ENCODE results near the gene ADAMTS10.
"Not testable (repeated sequence)": the region's sequence is repeated elsewhere in the genome, so short reads cannot be mapped to it uniquely, and the experiment has no call there.

Gene ADAMTS10

DNA sequence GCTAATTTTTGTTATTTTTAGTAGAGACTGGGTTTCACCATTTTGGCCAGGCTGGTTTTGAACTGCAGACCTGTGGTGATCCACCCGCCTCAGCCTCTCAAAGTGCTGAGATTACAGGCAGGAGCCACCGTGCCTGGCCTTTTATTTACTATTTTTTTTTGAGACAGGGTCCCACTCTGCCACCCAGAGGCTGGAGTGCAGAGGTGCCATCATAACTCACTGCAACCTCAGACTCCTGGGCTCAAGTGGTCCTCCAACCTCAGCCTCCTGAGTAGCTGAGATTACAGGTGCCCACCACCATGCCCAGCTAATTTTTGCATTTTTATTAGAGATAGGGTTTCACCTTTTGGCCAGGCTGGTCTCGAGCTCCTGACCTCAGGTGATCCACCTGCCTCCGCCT is 12.4 kb upstream of the ADAMTS10 start:
- DNase-seq = not testable (repeated sequence)

DNA sequence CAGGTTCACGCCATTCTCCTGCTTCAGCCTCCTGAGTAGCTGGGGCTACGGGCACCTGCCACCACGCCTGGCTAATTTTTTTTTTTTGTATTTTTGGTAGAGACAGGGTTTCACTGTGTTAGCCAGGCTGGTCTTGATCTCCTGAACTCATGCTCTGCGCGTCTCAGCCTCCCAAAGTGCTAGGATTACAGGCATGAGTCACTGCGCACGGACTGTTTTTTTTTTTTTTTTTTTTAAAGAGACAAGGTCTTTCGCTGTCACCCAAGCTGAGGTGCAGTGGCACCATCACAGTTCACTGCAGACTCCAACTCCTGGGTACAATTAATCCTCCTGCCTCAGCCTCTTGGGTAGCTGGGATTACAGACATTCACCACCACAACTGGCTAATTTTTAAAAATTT is 8.2 kb upstream of the ADAMTS10 start:
- DNase-seq = no peak

DNA sequence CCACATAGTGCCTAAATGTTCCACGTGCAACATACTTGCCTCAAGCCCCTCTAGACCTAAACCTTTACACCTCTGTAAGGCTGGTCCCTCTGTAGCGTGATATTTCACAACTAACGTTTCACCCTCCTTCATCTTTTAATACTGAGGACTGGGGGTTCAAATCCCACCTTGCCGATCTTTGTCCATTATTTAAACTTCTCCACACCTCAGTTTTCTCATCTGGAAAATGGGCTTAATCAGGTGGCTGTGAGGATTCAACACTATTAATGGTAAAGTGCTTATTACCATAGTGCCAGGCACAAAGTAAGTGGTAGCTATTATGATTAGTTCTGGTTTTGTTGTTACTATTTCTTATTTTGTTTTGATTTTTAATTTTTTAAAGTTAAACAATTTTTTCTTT is 7.5 kb upstream of the ADAMTS10 start:
- DNase-seq = no peak

- DNase-seq = not testable (repeated sequence)
These were observed 6.8 kb upstream of the ADAMTS10 start for GRCh38 chr19:8617325-8617724.

DNA sequence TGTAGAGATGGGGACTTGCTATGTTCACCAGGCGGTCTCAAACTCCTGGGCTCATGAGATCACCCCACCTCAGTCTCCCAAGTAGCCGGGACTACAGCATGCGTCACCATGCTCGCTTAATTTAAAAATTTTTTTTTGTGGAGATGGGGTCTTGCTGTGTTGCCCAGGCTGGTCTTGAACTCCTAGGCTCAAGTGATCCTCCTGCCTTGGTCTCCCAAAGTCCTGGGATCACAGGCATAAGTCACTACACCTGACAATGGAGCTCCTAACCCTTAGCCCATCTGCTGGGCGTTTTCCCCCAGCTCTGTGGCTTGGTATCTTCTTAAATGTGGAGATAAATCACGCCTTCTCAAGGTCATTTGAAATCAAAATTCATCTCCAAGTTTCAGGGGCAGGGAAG is 6.3 kb upstream of the ADAMTS10 start:
- no peak for DNase-seq

DNA sequence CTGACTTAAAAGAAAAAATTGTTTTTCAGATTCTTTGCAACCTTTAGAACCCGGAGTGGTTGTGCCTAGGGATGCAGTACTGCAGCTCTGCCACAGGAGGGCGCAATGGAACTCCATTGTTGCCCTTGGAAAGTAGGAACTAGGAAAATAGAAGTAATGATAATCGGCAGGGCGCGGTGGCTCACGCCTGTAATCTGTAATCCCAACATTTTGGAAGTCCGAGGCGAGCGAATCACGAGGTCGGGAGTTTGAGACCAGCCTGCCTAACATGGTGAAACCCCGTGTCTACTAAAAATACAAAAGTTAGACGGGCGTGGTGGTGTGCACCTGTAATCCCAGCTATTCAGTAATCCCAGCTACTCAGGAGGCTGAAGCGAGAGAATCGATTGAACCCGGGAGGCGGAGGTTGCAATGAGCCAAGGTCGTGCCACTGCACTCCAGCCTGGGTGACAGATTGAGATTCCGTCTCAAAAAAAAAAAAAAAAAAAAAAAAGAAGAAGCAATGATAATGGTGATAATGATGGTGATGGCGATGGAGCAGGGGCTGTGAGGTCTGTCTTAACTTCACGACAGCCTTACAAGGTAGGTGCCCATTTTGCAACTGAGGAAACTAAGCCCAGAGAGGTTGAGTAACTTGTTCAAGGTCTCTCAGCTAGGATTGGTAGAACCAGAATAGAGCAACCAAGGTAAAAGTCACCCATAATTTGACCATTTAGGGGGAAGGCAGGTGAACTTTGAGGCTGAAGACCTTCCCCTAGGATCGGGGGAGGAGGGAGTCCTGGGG is 5.5 kb upstream of the ADAMTS10 start:
- DNase-seq = no peak

GRCh38 chr19:8615024-8615423 is 4.5 kb upstream of the ADAMTS10 start:
- DNase-seq = no peak

GRCh38 chr19:8614455-8614854 is 3.9 kb upstream of the ADAMTS10 start:
- DNase-seq = no peak

DNA sequence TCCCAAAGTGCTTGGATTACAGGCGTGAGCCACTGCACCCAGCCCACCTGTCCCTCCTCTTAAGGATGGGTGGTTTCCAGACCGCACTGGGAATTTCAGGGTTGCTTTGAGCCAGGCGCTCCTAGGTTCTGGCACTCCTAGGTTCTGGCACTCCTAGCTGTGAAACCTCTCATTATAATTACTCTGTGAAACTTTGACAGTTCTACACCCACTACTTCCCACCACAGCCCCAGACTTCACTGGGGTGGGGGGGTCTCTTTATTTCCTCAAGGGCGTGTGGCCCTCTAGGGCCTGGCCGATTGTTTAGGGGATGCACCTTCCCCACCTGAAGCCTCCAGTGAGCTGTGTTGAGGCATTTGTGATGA is 2.3 kb upstream of the ADAMTS10 start:
- no peak for DNase-seq

GRCh38 chr19:8611877-8612806 is 1.6 kb upstream of the ADAMTS10 start:
- no peak for DNase-seq

DNA sequence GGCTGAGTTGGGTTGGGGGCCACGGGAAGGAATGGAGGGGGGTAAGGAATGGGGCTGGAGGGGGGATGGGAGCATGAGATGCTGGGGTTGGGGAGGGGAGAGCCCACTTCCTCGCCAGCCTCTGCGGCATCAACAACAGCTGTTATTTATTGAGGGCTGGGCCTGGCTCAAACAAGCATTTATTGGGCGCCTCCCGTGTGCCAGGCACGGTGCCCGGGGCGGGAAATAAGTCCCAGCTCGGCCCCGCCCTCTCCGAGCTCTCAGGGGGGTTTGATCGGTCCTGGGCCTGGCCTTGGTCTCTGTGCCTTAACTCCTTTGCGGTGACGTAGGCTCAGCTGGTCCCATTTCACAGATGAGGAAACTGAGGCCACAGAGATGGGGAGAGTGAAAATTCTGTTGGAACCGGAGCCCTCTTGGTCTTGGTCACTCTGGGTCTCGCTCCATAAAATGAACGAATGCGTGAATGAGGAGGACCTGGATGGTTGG is 919 bp upstream of the ADAMTS10 start:
- no peak for DNase-seq

DNA sequence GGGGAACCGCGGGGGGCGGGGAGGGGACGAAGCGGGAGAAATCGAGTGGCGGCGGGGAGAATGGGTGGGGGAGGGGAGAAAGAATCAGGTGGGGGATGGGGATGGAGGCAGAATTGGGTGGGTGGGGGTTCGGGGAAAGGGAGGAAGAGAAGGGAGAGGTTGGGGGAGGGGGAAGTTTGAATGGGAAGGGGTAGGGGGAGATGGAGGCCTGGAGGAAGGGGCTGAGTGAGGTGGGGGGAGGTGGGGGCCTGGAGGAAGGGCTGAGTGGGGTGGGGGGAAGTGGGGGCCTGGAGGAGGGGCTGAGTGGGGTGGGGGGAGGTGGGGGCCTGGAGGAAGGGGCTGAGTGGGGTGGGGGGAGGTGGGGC is 403 bp upstream of the ADAMTS10 start:
- DNase-seq = no peak

DNA sequence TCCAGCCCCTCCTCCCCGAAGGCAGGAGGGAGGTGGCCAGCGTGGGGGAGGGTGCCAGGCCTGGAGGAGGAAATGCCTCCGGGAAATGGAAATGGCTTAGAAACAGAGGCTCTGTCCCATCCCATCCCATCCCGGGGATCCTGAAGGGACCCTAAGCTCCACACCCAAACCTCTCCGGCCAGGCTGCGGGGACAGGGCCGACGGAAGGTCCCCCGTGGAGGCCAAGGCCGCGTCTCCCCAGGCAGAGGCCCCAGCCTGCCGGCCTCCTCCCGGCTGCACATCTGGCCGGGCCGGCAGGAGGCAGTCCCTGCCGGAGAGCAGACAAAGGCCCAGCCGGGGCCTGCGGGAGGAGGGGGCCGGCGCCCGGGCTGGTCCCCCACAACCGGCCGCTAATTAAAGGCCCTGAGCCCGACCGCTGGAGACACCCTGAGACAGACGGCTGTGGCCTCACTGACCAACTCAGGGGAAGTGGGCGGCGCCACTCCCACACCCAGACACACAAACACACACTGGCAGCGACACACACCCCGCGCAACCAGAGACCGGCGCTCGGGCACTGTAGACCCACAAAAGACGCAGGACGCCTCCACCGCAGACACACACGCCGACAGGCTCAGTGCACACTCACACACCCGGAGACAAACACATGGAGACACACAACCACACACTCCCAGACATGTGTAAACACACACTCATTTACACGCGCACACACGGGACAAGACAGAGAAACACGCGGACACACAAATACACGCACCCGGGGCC is 1.1 kb downstream of the ADAMTS10 start:
- DNase-seq = no peak

DNA sequence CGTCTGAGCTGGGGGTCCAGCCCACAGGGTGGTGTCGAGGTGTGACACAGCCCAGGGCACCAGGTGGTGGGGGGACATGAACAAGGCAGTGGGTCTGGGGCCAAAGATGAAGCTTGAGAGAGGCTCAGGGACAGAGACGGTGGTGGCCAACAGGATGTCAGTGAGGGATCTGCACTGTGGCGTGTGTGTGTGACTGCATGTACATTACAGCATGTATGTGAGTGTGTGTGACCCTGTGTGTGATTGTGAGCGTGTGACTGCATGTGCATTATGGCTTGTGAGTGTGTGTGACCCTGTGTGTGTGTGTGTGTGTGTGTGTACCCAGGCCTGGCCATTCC is 1.6 kb downstream of the ADAMTS10 start:
- DNase-seq = no peak

DNA sequence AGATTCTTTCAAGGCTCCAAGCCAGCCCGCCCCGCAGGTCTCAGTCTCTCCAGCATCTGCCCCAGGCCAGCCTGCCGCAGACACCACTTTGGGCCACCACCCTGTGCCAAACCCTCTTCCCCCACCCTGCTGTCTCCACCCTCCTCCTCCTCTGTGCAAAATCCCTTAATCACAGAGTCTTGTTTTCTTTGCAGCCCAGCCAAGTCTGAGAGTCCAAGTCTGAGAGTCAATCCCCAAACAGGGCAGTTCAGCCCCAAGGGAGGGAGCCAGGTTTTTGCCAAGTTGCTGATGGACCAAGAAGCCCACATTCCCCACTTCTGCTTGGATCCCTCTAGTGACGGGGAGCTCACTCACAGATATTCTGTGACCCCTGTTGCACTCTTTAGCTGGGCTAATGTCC is 3.1 kb downstream of the ADAMTS10 start:
- no peak for DNase-seq

DNA sequence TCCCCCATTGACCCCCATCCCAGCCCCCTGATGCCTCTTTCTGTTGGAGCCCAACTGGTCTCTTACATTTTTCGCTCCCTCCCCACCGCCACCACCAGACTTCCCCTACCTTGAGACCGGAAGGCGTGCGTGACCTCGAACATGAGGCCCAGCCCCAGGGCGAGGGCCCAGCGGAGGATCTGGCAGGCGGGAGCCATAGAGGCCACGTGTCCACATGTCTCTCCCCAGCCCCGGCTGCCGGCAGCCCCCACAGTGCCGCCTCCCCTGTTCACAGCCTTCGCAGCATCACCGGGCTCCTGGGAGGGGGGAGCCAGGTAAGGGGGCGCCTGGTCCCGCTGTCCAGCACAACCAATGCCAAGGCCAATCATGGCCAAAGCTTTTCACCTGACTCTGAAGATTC is 5.0 kb downstream of the ADAMTS10 start:
- DNase-seq = no peak

GRCh38 chr19:8601796-8602195 is 8.7 kb downstream of the ADAMTS10 start:
- DNase-seq = no peak

- no peak for DNase-seq
These were observed 9.7 kb downstream of the ADAMTS10 start for GRCh38 chr19:8600816-8601215.

- DNase-seq = no peak
These were observed 10.5 kb downstream of the ADAMTS10 start for GRCh38 chr19:8600064-8600463.

DNA sequence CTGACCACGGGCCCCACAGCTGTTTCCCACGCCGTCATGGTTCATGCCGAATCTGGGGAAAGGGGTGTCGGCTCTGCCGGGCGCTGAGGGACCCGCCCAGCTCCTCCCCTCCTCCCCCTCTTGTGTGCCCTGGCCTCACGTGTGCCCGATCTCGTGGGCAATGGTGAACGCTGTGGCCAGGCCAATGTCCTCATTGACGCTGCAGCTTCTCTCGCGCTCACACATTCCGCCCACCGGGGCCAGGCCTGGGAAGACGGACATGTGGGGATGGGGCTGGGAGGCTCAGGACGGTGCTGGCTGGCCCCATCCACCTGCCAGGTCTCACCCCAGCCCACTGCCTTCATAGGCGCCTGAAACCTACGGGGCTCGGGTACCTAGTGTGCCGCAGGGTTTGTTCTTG is 14.3 kb downstream of the ADAMTS10 start:
- DNase-seq = no peak

DNA sequence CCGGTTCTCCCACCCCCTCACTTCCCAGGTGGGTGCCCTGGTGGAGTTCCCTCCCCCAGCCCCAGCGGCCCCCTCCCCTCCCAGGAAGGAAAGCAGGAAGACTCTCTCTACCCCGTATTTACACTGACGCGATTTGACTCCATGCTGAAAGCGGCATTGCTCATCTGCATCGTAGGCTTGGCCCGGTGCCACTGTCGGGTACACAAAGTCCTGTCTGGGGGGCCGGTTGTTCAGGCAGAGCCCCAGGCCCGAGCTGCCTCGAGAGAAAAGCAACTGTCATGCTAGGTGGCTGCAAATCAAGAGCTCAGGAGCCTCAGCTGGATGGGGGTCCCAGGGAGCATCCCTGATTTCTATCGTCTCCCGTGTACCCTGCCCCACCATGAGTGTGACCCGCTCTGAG is 14.9 kb downstream of the ADAMTS10 start:
- no peak for DNase-seq

DNA sequence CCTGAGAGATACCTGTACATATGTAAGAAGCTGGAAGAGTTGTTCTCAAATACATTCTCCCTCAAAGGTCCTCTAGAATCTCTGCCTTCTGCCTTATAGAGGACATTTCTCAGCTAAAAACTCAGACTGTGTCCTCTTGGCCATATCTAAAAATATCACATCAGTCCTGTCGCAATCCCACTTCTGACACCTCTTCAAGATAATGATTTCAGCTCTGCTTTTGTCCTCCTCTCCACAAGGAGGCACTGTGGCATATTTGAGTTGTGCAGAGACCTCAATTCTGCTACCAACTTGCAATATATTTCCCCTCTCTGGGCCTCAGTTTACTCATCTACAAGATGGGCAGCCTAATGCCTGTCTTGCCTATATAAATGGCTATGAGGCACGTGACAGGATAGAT is 16.6 kb downstream of the ADAMTS10 start:
- no peak for DNase-seq

DNA sequence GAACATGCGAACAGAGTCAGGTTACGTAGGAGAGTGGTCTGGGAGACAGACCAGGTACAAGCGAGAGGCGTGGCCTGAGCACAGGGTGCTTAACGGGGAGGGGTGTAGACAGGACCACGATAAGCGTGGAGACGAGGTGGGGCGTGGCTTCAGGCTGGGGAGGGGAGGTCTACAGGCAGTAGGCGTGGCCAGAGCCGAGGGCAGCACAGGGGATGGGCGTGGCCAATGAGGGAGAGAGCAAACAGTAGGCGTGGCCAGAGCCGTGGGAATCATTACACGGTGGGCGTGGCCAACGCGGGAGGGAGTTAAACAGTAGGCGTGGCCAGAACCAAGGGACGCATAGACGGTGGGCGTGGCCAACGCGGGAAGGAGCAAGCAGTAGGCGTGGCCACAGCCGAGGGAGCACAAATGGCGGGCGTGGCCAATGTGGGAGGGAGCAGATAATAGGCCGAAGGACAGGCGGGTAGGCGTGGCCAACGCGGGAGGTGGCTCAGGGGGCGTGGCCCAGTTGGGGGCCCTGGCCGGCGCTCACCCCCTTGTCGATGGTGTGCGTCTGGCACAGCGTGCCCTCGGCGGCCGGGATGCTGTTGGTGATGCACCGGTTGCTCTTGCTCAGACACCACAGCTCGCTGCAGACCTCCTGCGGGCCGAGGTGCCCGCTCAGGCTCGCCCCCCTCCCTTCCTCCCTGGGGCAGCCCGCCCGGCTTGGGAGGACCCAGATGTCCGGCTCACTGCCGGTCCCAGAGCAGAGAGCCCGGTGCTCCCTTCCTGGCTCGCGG is 18.1 kb downstream of the ADAMTS10 start:
- DNase-seq = no peak

Measured in NCI-H774 (cell line).